NCI-H748 (cell line): ENCODE measurements around the gene LKAAEAR1.
A peak's percentile ranks its signal among the peaks of the same experiment; 100 is the strongest.

Experiments
- DNase-seq: peaks from one replicate; lab custom pipeline; 2025; ENCODE audit not compliant: unreplicated experiment; lab: John Stamatoyannopoulos, UW

The LKAAEAR1 gene

DNA sequence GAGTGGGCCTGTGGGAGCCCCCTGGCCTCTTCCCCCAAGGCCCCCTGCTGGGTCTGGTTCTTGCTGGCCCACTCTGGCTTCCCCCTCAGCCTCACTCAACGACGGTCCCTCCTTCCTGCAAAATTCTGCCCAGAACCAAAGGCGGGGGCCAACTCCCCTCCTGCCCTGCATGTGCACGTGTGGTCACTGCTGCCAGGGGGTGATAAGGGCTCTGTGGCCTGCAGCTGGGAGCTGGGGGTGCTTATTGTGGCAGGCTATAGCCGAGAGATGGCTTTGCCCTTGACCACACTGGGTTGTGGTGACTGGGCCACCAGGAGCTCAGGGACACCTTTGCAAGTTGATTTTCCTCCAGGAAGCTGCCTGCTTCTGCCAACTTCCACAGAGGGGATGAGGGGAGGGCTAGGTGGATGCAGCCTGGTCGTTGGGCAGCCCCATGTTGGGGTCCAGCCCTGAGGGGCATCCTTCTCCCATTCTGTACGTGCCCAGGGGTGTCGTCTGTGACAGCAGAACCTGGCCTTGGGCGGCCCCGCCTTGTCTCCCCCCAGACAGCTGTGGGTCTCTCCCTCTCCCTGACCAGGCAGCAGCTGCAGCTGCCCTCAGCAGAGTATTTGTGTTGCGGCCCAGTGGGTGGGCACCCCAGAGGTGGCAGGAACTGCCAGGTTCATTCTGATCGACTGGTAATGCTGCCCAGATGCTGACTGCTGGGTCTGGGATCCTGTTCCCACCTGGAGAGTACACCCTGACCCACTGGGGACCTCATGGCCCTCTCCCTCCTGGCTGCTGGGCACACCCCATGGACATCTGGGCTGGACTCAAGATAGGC lies 15.6 kb downstream of the LKAAEAR1 start:
- no peak for DNase-seq

DNA sequence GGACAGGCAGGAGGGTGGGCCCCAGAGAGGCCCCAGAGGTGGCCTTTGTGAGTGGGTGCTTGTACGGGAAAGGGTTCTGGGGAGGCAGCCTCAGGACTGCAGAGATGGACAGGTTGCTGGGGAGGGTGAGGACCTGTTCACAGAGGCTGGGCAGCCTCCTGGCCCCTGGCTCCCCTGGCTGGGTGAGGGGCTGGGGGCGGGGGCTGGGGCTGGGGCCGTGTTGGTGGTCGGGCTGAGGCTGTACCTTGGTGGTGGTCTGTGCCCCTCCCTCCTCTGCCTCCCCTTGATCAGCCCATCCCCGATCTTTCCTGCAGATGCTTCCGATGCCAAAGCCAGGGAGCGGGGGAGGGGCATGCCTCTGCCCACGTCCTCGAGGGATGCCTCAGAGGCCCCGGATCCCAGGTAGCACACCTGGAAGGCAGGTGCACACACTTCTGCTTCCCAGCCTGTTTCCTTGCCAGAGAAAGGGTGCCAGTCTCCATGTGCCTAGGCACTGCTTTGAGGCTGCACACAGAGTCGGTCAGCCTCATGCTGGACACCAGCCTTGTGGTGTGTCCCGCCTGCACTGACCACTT lies 16.4 kb downstream of the LKAAEAR1 start:
- DNase-seq = no peak

DNA sequence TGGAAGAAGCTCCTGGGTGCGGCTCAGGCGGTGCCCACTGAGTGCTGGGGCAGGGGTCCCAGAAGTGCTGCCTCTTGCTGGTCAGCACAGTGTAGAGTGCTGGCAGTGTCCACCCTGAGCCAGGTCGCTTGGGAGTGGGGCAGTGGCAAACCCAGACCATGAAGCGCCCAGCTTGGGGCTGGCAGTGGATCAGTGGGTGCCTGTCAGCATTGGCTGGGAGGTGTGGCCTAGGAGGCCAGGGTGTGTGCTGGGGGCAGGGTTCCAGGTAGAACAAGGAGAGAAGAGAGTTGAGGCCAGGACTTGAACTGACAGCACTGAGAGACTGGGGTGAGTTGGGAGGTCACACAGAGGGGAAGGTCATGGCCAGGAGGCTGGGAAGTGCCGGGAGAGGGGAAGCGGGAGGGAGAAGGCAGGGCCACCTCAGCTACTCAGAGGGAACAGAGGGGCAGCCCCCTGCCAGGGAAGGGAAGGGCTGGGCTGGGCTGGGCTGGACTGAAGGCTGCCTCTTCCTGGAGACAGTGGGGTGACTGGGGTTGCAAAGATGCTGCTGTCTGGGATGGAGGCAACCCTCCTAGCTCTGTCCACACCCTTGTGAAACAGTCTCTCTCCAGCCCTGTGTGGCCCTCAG lies 17.1 kb downstream of the LKAAEAR1 start:
- no peak for DNase-seq

DNA sequence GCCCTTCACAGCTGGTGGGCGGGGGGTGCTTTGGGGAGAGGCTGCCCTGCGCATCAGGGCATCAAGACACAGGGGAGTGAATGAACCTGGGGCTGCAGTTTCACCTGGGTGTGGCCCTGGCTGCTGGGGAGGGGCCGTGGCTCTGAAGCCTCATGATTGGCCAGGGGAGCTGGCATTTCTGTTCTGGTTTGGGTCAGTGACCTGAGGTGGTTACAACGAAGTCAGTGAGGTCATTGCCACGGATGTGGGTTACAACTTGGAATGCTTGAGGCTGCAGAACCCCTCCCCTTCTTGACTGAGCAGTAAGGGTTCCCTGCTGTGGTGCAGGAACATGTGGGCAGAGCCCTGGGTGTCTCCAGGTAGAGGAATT lies 18.2 kb downstream of the LKAAEAR1 start:
- DNase-seq = no peak

DNA sequence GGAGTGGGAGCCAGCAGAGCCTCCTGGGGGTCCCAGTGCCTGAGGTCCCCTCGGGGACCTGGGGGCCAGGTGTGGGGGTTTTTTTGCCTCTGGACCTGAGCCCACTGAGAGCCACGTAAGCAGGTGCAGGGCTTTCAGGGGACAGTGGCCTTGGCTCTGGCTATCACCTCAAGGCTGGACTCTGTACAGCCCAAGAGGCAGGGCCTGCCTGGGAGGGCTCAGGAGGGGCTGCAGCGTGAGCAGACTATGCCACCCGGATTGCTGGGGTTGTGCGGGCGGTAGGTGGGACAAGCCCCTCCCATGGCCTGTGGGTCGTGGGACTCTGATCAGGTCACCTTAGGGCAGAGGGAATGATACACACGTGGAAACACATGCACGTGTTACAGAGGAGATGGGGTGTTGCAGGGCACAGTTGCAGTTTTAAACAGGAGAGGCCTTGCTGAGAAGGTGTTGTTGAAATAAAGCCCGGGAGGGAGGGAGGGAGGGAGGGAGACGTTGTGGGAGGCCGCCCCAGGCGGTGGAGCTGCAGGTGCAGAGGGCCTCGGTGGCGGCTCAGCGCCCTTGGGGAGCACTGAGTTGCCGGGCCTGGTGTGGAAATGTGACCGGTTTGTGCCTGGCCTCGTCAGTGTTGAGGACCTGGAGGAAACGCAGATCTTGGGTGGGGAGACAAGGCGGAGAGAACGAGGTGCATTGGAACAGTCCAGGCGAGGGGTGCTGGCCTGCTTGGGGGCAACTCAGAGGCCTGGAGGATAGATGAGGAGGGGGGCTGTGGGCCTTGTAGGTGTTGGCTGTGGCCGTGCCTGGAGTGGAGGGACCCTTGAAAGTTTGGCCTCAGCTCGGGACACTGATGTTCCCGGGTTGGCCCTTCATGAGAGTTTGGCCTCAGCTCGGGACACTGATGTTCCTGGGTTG lies 18.9 kb downstream of the LKAAEAR1 start:
- no peak for DNase-seq

DNA sequence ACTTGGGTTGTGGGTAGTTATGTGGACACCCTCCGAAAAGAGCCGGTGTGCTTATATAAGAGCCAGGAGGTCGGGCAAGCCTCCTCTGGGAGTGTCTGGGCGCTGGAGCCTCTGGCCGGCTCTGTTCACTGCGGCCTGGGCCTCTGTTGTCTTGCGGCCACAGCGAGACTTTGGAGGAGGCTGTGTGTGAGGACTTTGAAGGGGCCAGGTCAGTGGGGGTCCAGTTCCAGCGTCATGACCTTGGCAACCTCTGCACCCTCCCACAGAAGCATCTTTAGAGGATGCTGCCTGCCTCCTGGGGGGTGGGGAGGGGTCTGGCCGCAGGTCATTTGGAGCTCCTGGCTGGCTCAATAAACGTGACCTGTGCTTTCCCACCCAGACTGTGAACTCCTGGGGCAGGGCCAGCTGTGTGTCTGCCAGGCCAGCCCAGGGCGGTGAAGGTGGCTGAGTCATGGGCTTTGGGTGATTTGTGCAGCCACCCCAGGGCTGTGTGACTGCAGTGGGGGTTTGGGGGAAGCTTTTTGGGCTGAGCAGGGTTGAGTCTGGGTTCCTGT lies 20.0 kb downstream of the LKAAEAR1 start:
- no peak for DNase-seq

DNA sequence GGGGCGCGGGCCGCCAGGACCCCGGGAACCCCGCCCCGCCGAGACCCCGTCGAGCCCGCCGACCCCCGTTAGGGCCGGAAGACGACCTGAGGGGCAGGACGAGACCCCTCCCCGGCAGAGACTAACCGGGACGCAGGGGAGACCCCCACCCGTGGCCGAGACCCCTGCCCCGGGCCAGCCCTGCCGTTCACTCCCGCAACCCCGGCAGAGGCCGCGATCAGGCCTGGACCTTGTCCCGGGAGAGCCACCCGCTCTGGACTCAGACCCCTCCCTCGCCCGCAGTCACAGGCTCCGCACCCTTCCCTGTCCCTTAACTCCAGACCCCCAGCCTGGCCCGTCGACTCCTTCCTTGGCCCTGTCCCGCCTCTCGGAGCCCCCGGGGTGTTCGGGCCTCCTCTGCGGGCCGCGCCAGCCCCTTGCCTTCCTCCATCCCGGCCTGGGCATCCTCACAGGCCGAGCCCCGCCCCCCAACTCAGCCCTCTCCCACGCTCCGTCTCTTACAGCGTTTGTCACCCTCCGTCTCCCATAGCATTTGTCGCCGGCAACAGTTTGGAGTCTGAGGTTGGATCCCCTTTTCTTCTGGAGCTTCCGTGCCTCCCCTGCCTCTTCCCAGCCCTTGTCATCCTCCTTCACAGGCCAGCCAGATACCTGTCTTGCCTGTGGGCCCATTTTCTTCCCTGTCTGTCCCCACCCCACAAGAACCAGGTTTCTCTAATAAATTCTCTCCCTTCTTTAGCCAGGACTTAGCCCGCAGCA lies 20.6 kb downstream of the LKAAEAR1 start:
- peak; percentile 5 for DNase-seq

DNA sequence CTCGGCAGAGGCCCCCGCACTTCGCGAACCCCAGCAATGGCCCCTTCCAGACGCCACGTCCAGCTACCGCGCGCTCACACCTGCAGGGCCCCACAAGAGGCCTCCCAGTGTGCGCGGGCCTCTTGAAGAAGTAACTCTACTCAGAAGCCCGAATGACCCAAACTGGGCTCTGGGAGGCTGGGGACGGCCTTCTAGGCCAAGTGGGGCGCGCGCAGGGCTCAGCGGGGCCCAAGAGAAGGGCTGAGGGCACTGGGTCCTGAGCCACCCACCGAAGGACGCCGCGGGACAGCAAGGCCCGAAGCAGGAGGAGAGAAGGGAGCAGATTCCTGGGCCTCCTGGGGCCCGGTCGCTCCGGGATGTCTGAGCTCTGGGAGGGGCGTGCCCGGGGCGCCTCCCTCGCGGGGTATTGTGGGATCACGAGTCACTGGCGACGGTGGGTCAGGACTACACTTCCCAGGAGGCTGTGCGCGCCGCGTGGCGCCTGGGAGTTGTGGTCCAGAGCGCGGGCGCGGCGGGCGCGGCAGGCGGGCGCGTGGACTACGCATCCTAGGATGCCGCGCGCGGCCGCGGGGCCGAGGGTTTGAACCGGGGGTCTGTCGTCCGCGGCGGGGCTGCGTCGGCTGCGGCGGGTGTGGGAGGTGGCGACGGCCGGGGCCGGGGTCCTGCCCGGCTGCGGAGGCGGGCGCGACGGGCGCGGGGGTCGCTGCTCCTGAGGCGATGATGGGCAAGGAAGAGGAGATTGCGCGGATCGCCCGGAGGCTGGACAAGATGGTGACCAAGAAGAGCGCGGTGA lies 21.4 kb downstream of the LKAAEAR1 start, which contains the start of gene TCEA2:
TSS of gene TCEA2 (plus strand) at position 603 of the 793 bp plus-strand sequence. CDS start at position 718, 115 bp downstream.
- peak; percentile 92 for DNase-seq

DNA sequence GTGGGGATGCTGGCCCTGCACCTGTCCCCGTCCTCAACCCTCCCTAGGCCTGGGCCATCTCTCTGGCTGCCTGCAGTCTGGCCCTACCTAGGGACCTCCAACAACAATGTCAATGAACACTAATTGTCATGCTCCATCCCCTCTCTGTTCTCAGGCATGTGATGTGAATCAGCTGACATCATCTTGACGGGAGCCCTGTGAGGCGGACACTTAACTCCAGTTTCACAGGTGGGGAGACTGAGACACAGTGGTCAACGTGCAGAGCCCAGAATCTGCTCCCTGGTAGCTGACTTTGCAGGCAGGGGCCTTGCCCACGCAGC lies 22.0 kb downstream of the LKAAEAR1 start:
- no peak for DNase-seq

DNA sequence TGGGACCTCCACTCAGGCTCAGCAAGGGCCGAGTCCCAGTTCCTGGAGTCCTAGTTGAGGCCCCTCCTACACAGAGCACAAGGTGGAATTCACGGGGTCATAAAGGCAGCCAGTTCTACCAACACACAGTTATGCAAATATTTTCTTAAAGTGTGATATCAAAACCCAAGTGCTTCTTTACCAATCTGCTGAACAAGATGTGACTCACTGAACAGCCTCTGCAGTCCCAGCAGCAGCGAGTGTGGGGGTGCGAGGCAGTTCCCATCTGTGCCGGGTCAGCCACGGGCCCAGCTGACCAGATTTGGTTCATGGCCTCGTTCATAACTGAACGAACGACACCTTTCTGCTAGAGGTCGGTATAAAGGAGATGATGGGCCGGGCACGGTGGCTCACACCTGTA lies 25.7 kb downstream of the LKAAEAR1 start:
- no peak for DNase-seq

DNA sequence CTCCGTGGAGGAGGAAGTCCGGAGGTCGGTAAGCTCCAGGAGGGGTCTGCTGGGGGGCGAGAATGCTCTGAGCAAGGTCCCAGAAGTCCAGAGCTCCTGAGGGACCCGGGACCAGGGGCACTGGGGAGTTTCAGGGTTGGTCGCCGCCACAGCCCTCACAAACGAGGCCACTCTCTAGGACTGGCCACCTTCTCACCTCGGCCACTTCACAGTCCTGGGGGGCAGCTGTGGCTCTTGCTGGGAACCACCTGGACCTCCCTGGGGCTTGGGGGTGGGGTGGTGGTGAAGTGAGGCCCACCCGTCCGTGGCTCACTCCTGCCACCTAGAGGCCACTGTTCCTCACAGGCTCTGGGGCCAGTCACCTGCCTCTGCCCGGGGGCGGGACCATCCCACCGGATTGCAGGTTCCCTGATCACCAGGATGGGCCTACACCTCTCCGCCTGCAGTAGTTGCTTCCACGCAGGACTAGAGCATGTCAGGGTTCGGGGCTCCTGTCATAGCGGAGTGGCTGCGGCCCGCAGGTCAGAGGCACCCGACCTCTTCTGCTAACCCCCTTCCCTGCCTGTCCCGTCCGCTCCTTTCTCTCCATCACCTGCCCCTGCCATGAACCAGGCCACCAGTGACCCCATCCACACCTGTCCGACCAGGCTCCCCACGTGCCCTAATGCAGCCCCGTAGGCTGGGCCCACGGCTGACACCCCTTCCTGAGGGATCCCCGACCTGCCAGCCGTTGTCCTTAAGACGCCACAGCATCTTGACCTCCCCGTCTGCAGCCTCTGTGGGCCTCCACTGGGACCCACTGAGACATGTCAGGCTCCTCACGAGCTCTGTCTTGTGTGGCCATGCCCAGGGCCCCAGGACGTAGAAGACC lies 26.3 kb downstream of the LKAAEAR1 start:
- DNase-seq = peak; percentile 58

DNA sequence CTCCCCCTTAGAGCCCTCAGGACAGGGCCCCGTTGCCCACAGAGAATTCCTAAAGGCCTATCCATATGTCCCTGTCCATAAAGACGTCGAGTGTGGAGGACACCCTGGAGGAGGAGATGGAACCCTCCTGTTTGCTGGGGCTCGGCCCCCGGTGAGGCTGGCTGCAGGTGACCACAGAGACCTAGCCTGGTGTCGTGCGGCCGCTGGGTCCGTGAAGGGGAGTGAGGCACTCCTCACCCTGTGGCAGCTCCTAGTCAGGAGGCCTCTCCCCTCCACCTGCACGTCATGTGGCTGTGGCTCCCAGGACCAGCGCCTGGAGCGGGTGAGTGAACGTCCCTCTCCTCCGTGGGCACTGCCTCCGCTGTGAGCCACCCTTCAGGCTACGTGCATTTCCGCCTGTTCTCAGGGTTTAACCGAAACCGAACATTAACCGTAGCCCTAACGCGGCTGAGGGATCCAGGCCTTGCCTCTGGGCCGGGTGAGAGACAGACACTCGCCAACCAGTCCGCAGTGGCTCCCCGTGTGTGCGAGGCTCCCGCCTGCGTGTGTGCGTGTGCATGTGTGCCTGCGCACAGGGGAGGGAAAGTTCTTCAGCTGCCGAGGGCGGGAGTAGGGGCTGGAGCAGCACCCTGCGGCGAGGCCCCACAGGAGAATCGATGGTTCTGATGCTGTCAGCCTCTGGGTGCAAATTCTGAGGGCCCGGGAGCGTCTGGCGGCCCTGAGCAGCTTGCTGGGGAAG lies 27.1 kb downstream of the LKAAEAR1 start:
- DNase-seq = no peak

DNA sequence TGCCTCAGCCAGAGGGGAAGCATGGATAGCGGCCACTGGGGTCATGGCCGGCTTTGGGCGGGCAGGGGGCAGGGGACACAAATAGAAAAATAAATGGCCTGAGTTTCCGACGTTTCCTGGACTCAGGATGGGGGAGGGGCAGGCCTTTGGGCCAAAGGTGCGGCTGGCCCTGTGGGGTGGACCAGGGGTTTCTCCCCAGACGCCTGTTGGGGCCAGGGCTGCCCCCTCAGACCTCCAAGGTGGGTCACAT lies 27.6 kb downstream of the LKAAEAR1 start:
- DNase-seq = no peak

DNA sequence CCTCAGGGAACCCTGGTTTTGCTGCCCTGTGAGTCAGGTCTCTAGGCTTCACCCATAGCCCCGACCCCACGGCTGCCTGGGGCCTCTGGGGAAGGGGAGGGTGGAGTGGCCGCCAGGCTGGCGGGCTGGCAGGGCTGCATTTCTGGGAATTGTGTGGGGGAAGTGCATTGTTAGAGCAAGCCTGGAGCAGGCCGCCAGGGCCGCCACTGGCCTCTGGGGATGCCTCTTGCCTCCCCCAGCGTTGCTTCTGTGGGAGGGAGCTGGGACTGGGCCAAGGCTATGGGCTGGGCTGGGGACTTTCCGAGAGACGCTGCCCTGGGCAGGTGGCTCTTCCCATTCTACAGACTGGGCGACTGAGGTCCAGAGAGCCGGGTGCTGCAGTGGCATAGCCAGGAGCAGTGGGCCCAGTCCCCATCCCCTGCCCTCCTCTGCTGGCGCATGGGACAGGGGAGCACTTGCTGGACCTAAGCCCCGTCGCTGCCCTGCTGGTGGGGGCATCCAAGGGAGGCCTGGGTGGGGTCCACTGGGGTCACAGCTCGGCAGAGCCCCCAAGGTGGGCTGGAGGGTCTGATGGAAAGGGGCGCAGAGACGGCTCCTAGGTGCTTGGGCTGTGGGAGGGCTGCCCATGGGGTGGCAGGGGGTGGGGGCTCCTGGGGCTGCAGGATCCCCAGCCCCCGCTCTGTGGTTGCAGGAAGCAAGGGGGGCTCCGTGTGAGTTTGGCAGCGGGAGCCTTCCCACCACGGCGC lies 28.1 kb downstream of the LKAAEAR1 start:
- DNase-seq = no peak

DNA sequence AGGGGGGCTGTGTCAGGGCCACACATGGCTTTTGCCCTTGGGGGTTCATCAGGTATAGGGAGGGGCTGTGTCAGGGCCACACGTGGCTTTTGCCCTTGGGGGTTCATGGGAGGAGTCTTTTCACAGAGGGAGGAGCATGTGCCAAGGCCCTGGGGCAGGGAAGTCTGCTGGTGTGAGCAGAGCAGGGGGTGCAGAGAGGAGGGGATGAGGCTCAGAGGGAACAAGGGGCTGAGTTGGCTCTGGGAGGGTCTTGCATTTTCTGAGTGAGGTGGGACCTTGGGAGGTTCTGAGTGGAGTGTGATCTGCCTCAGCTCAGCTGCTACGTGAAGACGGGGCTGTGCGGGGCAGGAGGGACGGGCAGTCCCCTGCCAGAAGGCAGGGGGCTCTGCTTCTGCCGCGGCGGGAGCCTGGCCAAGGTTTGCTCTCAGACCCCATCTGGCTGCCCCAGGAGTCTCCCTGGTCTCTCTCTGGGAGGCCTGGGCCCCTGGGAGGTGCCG lies 28.8 kb downstream of the LKAAEAR1 start:
- no peak for DNase-seq

DNA sequence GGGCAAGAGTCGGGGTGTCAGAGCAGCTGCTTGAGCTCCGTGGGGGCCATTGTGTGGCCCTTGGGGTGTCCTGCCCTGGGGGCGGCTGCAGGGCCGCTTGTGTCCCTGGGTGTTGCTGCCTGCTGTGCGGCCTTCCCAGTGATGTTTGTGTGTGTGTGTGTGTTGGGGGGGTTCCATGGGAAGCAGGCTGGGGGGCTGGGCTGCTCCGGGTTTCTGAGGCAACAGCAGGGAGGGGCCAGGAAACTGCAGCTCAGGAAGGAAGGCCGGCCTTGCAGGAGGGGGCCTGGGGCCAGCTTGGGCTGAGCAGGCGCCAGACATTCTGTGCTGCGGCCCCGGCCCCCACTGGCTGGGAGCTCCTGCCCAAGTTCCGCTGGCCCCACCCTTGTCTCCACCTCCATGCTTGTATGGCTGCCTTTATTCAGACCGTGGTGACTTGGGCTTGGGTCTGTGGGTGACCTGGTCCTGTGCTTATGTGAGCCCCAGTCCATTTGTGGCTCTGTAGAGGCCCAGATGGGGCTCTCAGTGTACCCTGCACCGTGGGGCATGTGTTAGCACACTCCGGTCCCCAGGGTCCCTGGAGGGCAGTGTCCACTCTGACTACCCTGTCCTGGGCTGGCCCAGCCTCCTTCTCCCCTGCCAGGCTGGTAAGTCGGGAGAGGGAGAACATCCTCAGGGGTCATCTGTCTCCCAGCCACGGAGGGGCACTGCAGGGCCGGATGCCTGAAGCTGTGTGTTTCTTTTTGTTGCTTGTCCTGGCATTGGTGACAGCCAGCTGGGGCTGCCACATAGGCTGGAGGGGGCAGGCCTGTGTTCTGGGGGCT lies 30.1 kb downstream of the LKAAEAR1 start:
- no peak for DNase-seq
